Colonic mucosa (tissue), 4 donors: ENCODE data around the gene THSD8. TPM values are rescaled to one million over a fixed set of nuclear protein-coding genes. Genes with fewer than 3 reads are reported as not detected.

ENCODE experiments used
- DNase-seq: peaks from one replicate; pipeline ENCODE4 v3.0.0-alpha.2; 2020
- H3K27ac ChIP-seq: fragments of 200-600 bp; one replicate; pipeline ENCODE4 v1.8.0; 2021
- H3K27me3 ChIP-seq: fragments of 200-600 bp; one replicate; pipeline ENCODE4 v1.8.0; 2021
- H3K36me3 ChIP-seq: fragments of 200-600 bp; one replicate; pipeline ENCODE4 v1.8.0; 2021
- H3K4me1 ChIP-seq: fragments of 200-600 bp; one replicate; pipeline ENCODE4 v1.8.0; 2021; ENCODE audit warnings: mild to moderate bottlenecking
- H3K4me3 ChIP-seq: fragments of 200-600 bp; one replicate; pipeline ENCODE4 v1.8.0; 2021
- H3K9ac ChIP-seq, 2 donors: one replicate each; pipeline ENCODE4 v1.7.0; 2013; ENCODE audit warnings: control low read depth in 2 of 2, low read depth in 2 of 2, low read length in 2 of 2
- H3K9me3 ChIP-seq: fragments of 200-600 bp; one replicate; pipeline ENCODE4 v1.8.0; 2021
- CTCF ChIP-seq: fragments of 200-600 bp; IDR thresholded peaks from one replicate; pipeline ENCODE4 v1.8.0; 2022; ENCODE audit warnings: antibody characterized with exemption, mild to moderate bottlenecking
- intact Hi-C: fragments of 100-400 bp; cut with DNase I; formaldehyde crosslinking; loops from one replicate; pipeline ENCODE4 v1.14.1; 2022
- total RNA-seq, 2 donors: library from RNA; stranded (reverse); fragmentation: NEBNext Ultra II Directional in 1 of 2; extraction: Animal tissue kit (Norgen Biotek cat#: 25700) in 1 of 2; gene quantifications; one replicate each; pipeline ENCODE4 v1.2.1, GENCODE V29; 2021
- donor health status: healthy.
- donor health status: DM: no; HTN: no; CAD: no.
- donor health status: DM: no; HTN: no; CAD: no.

THSD8 gene
- total RNA-seq, 2 donors from 2014 or later: 6.5 to 18.5 TPM

- H3K27ac ChIP-seq: no peak overlapping the region
- peak; percentile 39 for DNase-seq
- peaks cover 74% of the 10 kb centered on the region for H3K27me3 ChIP-seq
- H3K4me3 ChIP-seq: peak overlapping the region; percentile 40
- no peak overlapping the region for H3K9ac ChIP-seq
- H3K4me1 ChIP-seq: peaks cover 4% of the 10 kb centered on the region
- intact Hi-C loops: no loop called here
- TF ChIP-seq CTCF: no peak
- no peaks in the 10 kb centered on the region for H3K9me3 ChIP-seq
- H3K36me3 ChIP-seq: no peaks in the 10 kb centered on the region
These were observed 32.1 kb downstream of the THSD8 start for GRCh38 chr19:12833738-12834565.

GRCh38 chr19:12834566-12834943 is 32.7 kb downstream of the THSD8 start, which contains the start of gene RTBDN:
Gene RTBDN, minus strand, starts transcription at chr19:12834579. Its CDS starts 4,600 bp downstream, at chr19:12829979.
- DNase-seq: no peak
- no peaks in the 10 kb centered on the region for H3K9me3 ChIP-seq

GRCh38 chr19:12834976-12835757 is 33.3 kb downstream of the THSD8 start:
- Histone ChIP-seq H3K9me3 (no peaks in the 10 kb centered on the region), H3K27ac (no peak overlapping the region), H3K4me3 (no peak overlapping the region), H3K27me3 (peaks cover 81% of the 10 kb centered on the region), H3K36me3 (no peaks in the 10 kb centered on the region), H3K9ac (no peak overlapping the region), H3K4me1 (peaks cover 4% of the 10 kb centered on the region)
- intact Hi-C loops: no loop called here
- peak; percentile 47 for DNase-seq
- TF ChIP-seq CTCF: no peak

More at GRCh38 chr19:12834566-12834943, 32.7 kb downstream of the THSD8 start, which contains the start of gene RTBDN:
- no peaks in the 10 kb centered on the region for H3K36me3 ChIP-seq
- TF ChIP-seq CTCF: no peak
- no peak within 1 kb of the TSS for H3K9ac ChIP-seq
- H3K4me1 ChIP-seq: peaks cover 4% of the 10 kb centered on the region
- no peak within 1 kb of the TSS for H3K27ac ChIP-seq
- H3K27me3 ChIP-seq: peaks cover 78% of the 10 kb centered on the region
- intact Hi-C loops: no loop called here
- peak within 1 kb of the TSS; percentile 40 for H3K4me3 ChIP-seq

- intact Hi-C loops: no loop called here
- H3K9me3 ChIP-seq: no peaks in the 10 kb centered on the region
- H3K27ac ChIP-seq: no peak overlapping the region
- no peak for TF ChIP-seq CTCF
- H3K27me3 ChIP-seq: peaks cover 80% of the 10 kb centered on the region
- peaks cover 4% of the 10 kb centered on the region for H3K4me1 ChIP-seq
- H3K36me3 ChIP-seq: no peaks in the 10 kb centered on the region
- no peak overlapping the region for H3K4me3 ChIP-seq
- no peak for DNase-seq
- H3K9ac ChIP-seq: no peak overlapping the region
These were observed 34.6 kb downstream of the THSD8 start for GRCh38 chr19:12836529-12836863.

- peaks cover 73% of the 10 kb centered on the region for H3K27me3 ChIP-seq
- intact Hi-C loops: no loop called here
- no peak for DNase-seq
- no peak overlapping the region for H3K4me3 ChIP-seq
- H3K4me1 ChIP-seq: peaks cover 4% of the 10 kb centered on the region
- H3K9me3 ChIP-seq: no peaks in the 10 kb centered on the region
- H3K9ac ChIP-seq: no peak overlapping the region
- H3K36me3 ChIP-seq: no peaks in the 10 kb centered on the region
- H3K27ac ChIP-seq: no peak overlapping the region
- TF ChIP-seq CTCF: no peak
These were observed 35.4 kb downstream of the THSD8 start for GRCh38 chr19:12837225-12837624.
